SK-N-SH (cell line): Measurements from ENCODE around the gene MED27. TPM values are rescaled to one million over a fixed set of nuclear protein-coding genes. Genes with fewer than 3 reads are reported as not detected.
"Not testable (repeated sequence)": the region's sequence is repeated elsewhere in the genome, so short reads cannot be mapped to it uniquely, and the experiment has no call there.

Source experiments
- CTCF ChIA-PET: fragments of 300-600, 350-600 bp; formaldehyde crosslinking; extraction: SDS; loops from one replicate; lab custom pipeline; 2021; lab: Yijun Ruan, JAX
- POLR2A ChIA-PET: fragments of 350-600 bp; sonication (Branson Sonifier 250); formaldehyde crosslinking; extraction: SDS; loops from one replicate; lab custom pipeline; 2020; ENCODE audit warnings: antibody characterized with exemption, inconsistent platforms; lab: Yijun Ruan, JAX
- DNase-seq: peaks from one replicate; pipeline ENCODE4 v3.0.0; 2012
- H2AFZ ChIP-seq: fragments of 200-600 bp; sonication (generic); 2 replicates; pipeline ENCODE4 v1.8.1; 2016; ENCODE audit warnings: antibody characterized with exemption, mild to moderate bottlenecking, low read depth
- H3F3A ChIP-seq: fragments of 200-600 bp; sonication (generic); replicated peaks from 2 replicates; pipeline ENCODE3; 2016; ENCODE audit warnings: antibody characterized with exemption, mild to moderate bottlenecking; ENCODE audit not compliant: insufficient read depth
- H3K27ac ChIP-seq, 2 experiments: fragments of 200-500 bp in 1 of 2; fragments of 200-600 bp in 1 of 2; sonication (Bioruptor generic) in 1 of 2; sonication (generic), shearing (Covaris generic) in 1 of 2; 2 replicates each; pipeline versions ENCODE4 v1.5.1 to v1.6.1; 2014 to 2016; ENCODE audit warnings: low read depth in 2 of 2, inconsistent platforms in 1 of 2, low read length in 1 of 2, mild to moderate bottlenecking in 1 of 2, mixed read lengths in 1 of 2
- H3K27me3 ChIP-seq: fragments of 200-600 bp; sonication (generic), shearing (Covaris generic); 2 replicates; pipeline ENCODE4 v1.6.1; 2016; ENCODE audit warnings: mixed run types; ENCODE audit not compliant: insufficient read depth
- H3K36me3 ChIP-seq, 2 experiments: fragments of 200-500 bp in 1 of 2; fragments of 200-600 bp in 1 of 2; sonication (Bioruptor generic) in 1 of 2; sonication (generic) in 1 of 2; replicated peaks in 1 of 2; 2 replicates each; pipeline versions ENCODE3 to v1.5.1; 2014 to 2016; ENCODE audit warnings: low read length in 1 of 2, mild to moderate bottlenecking in 1 of 2; ENCODE audit not compliant: insufficient read depth in 2 of 2, control insufficient read depth in 1 of 2
- H3K4me1 ChIP-seq, 2 experiments: fragments of 200-500 bp in 1 of 2; fragments of 200-600 bp in 1 of 2; sonication (Bioruptor generic) in 1 of 2; sonication (generic), shearing (Covaris generic) in 1 of 2; 2 replicates each; pipeline versions ENCODE4 v1.5.1 to v1.6.1; 2014 to 2016; ENCODE audit warnings: low read depth in 1 of 2, low read length in 1 of 2, mixed run types in 1 of 2; ENCODE audit not compliant: insufficient read depth in 2 of 2, control insufficient read depth in 1 of 2
- H3K4me2 ChIP-seq: fragments of 200-600 bp; sonication (generic), shearing (Covaris generic); 2 replicates; pipeline ENCODE4 v1.6.1; 2017; ENCODE audit warnings: mixed run types
- H3K4me3 ChIP-seq, 2 experiments: fragments of 200-500 bp in 1 of 2; fragments of 200-600 bp in 1 of 2; sonication (Bioruptor generic) in 1 of 2; sonication (generic), shearing (Covaris generic) in 1 of 2; 2 replicates each; pipeline versions ENCODE4 v1.5.1 to v1.8.1; 2014 to 2016; ENCODE audit warnings: low read depth in 2 of 2, inconsistent platforms in 1 of 2, low read length in 1 of 2, mild to moderate bottlenecking in 1 of 2, mixed read lengths in 1 of 2, moderate library complexity in 1 of 2
- H3K79me2 ChIP-seq: fragments of 200-600 bp; sonication (generic); 2 replicates; pipeline ENCODE4 v1.8.1; 2017; ENCODE audit warnings: mild to moderate bottlenecking; ENCODE audit not compliant: insufficient read depth
- H3K9ac ChIP-seq: fragments of 200-600 bp; sonication (generic); 2 replicates; pipeline ENCODE4 v1.6.1; 2017; ENCODE audit warnings: mixed run types
- H3K9me2 ChIP-seq: fragments of 200-600 bp; sonication (generic); 2 replicates; pipeline ENCODE4 v1.6.1; 2017; ENCODE audit warnings: mixed run types
- H3K9me3 ChIP-seq: fragments of 200-600 bp; sonication (generic); 2 replicates; pipeline ENCODE4 v1.6.1; 2017; ENCODE audit warnings: mixed run types, mild to moderate bottlenecking, moderate library complexity
- H4K20me1 ChIP-seq: fragments of 200-600 bp; sonication (generic); 2 replicates; pipeline ENCODE4 v1.6.1; 2017; ENCODE audit warnings: mild to moderate bottlenecking, mixed run types; ENCODE audit not compliant: insufficient read depth
- EZH2phosphoT487 ChIP-seq: fragments of 200-600 bp; sonication (generic); IDR thresholded peaks from 2 replicates; pipeline ENCODE4 v1.6.1; 2017; ENCODE audit warnings: low read depth, mixed run types, mild to moderate bottlenecking, antibody characterized with exemption, moderate library complexity, borderline replicate concordance
- FOXJ3 ChIP-seq: sonication (generic); formaldehyde crosslinking; IDR thresholded peaks from 2 replicates; pipeline ENCODE4 v1.5.1; 2020; ENCODE audit warnings: mild to moderate bottlenecking, missing genetic modification reagents
- FOXM1 ChIP-seq: IDR thresholded peaks from 2 replicates; pipeline ENCODE4 v1.4.0; 2012; ENCODE audit warnings: low read depth, mild to moderate bottlenecking
- GABPA ChIP-seq: IDR thresholded peaks from 2 replicates; pipeline ENCODE4 v1.4.0; 2012; ENCODE audit warnings: low read depth, mild to moderate bottlenecking
- JUND ChIP-seq: IDR thresholded peaks from 2 replicates; pipeline ENCODE4 v1.4.0; 2012
- MEF2A ChIP-seq: IDR thresholded peaks from 2 replicates; pipeline ENCODE4 v1.4.0; 2012; ENCODE audit warnings: low read depth, borderline replicate concordance
- NRF1 ChIP-seq: IDR thresholded peaks from 2 replicates; pipeline ENCODE4 v1.6.1; 2012; ENCODE audit warnings: low read depth, mild to moderate bottlenecking, low read length
- POLR2AphosphoS5 ChIP-seq: IDR thresholded peaks from 2 replicates; pipeline ENCODE4 v1.6.1; 2012; ENCODE audit warnings: low read depth, low read length
- RAD21 ChIP-seq: IDR thresholded peaks from 2 replicates; pipeline ENCODE4 v1.6.1; 2012; ENCODE audit warnings: mild to moderate bottlenecking, low read length
- RFX5 ChIP-seq: IDR thresholded peaks from 2 replicates; pipeline ENCODE4 v1.6.1; 2012; ENCODE audit warnings: mild to moderate bottlenecking, improper control_type of control experiment, low read length
- RXRA ChIP-seq: IDR thresholded peaks from 2 replicates; pipeline ENCODE4 v1.4.0; 2012; ENCODE audit warnings: low read depth, mild to moderate bottlenecking, borderline replicate concordance
- SMC3 ChIP-seq: IDR thresholded peaks from 2 replicates; pipeline ENCODE4 v1.6.1; 2012; ENCODE audit warnings: low read depth, low read length, improper control_type of control experiment
- TAF1 ChIP-seq: IDR thresholded peaks from 2 replicates; pipeline ENCODE4 v1.6.1; 2012; ENCODE audit warnings: low read depth, mild to moderate bottlenecking, low read length, moderate library complexity, borderline replicate concordance
- WGBS: methylation state at CpG from one replicate; pipeline ENCODE4 v1.1.6; 2017; ENCODE audit warnings: low lambda C conversion rate; 5-methylcytosine and 5-hydroxymethylcytosine counted together
- polyA plus RNA-seq, 3 experiments: library from polyadenylated mRNA; depleted of rRNA; stranded (reverse); fragments of >200 nt; gene quantifications; 2 replicates each; pipeline ENCODE4 v1.2.3, GENCODE V29; 2012
- TF ChIP-seq, protein P1 (sequence below): IDR thresholded peaks from 2 replicates; pipeline ENCODE4 v1.6.1; 2012; ENCODE audit warnings: mild to moderate bottlenecking, low read depth, low read length, moderate library complexity
- TF ChIP-seq, protein P2 (sequence below): fragments of 200-600 bp; sonication (generic); IDR thresholded peaks from 2 replicates; pipeline ENCODE4 v1.6.1; 2017; ENCODE audit warnings: antibody characterized with exemption, mild to moderate bottlenecking, moderate library complexity
- TF ChIP-seq, protein P3 (sequence below): IDR thresholded peaks from 2 replicates; pipeline ENCODE4 v1.4.0; 2012; ENCODE audit warnings: low read depth, borderline replicate concordance

Gene MED27
- polyA plus RNA-seq, 1 of the 3 experiments (the other 2 are of a cell fraction), result 35.0 TPM

DNA sequence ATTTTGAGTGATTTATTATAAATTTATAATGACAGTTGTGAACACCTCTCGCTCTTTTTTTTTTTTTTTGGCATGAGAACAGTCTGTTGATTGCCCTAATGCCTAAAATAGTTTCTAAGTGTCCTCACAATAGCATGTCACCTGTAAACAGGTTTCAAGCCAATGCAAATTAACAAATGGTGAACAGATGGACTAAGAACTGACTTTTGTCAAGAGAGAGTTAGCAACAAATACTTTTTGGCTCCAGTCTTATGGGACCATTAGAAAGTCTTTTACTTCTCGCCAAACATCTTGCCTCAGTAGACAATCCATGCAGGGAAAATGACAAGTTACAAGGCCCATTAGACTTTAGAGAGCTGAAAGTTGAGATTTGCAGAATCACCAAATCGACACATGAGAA, 67.8 kb downstream of the MED27 start (continued):
- no peak for TF ChIP-seq JUND
- no peak for TF ChIP-seq NRF1
- no peak for TF ChIP-seq SMC3
- no peak for TF ChIP-seq EZH2phosphoT487
- TF ChIP-seq FOXM1, result no peak
- TF ChIP-seq RAD21, result no peak
- TF ChIP-seq, protein P1, sequence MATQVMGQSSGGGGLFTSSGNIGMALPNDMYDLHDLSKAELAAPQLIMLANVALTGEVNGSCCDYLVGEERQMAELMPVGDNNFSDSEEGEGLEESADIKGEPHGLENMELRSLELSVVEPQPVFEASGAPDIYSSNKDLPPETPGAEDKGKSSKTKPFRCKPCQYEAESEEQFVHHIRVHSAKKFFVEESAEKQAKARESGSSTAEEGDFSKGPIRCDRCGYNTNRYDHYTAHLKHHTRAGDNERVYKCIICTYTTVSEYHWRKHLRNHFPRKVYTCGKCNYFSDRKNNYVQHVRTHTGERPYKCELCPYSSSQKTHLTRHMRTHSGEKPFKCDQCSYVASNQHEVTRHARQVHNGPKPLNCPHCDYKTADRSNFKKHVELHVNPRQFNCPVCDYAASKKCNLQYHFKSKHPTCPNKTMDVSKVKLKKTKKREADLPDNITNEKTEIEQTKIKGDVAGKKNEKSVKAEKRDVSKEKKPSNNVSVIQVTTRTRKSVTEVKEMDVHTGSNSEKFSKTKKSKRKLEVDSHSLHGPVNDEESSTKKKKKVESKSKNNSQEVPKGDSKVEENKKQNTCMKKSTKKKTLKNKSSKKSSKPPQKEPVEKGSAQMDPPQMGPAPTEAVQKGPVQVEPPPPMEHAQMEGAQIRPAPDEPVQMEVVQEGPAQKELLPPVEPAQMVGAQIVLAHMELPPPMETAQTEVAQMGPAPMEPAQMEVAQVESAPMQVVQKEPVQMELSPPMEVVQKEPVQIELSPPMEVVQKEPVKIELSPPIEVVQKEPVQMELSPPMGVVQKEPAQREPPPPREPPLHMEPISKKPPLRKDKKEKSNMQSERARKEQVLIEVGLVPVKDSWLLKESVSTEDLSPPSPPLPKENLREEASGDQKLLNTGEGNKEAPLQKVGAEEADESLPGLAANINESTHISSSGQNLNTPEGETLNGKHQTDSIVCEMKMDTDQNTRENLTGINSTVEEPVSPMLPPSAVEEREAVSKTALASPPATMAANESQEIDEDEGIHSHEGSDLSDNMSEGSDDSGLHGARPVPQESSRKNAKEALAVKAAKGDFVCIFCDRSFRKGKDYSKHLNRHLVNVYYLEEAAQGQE, result no peak

DNA sequence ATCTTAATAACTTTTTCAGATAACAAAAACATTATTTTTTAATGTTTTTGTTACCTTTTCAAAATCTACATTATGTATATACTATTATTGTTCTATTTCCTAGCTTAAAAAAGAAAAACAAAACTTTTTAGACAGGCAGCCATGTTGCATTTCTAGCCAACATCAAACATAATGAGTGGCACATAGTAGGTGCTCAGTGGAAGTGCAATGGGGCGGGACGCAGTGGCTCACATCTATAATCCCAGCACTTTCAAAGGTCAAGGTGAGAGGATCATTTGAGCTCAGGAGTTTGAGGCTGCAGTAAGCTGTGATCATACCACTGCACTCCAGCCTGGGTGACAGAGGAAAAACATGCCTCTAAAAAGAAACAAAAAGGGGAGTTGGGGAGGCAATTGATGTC, 68.4 kb downstream of the MED27 start:
- no peak for DNase-seq
- Histone ChIP-seq H2AFZ (no peak overlapping the region), H3K36me3 (peaks cover 4 to 8% of the 10 kb centered on the region in 2 experiments), H3F3A (peaks cover 9% of the 10 kb centered on the region), H3K27me3 (no peaks in the 10 kb centered on the region), H3K27ac (no peak overlapping the region), H3K9me2 (no peaks in the 10 kb centered on the region), H3K4me2 (no peak overlapping the region), H3K79me2 (0 out of 2 replicates have a peak, but pooled peaks cover 5% of the 10 kb centered on the region), H3K9me3 (no peaks in the 10 kb centered on the region), H3K4me3 (no peak overlapping the region), H3K4me1 (peaks cover 13 to 33% of the 10 kb centered on the region in 2 experiments; a peak in 3 of 4 replicates), H4K20me1 (peaks cover 4% of the 10 kb centered on the region; the same call in 1 of the 2 replicates), H3K9ac (no peak overlapping the region)
- CTCF ChIA-PET, result interaction anchor here (0.7 to 2.0 kb wide), 2 partner anchors 10 to 220 kb away, joined by 4 to 8 read pairs; no protein-coding TSS in a partner anchor
- 98% methylated on average over 2 of the region's 2 CpGs for WGBS
- POLR2A ChIA-PET, result interaction anchor here (0.6 kb wide), 1 partner anchor 427 kb away, joined by 3 read pairs; no protein-coding TSS in a partner anchor
- TF ChIP-seq, protein P2, sequence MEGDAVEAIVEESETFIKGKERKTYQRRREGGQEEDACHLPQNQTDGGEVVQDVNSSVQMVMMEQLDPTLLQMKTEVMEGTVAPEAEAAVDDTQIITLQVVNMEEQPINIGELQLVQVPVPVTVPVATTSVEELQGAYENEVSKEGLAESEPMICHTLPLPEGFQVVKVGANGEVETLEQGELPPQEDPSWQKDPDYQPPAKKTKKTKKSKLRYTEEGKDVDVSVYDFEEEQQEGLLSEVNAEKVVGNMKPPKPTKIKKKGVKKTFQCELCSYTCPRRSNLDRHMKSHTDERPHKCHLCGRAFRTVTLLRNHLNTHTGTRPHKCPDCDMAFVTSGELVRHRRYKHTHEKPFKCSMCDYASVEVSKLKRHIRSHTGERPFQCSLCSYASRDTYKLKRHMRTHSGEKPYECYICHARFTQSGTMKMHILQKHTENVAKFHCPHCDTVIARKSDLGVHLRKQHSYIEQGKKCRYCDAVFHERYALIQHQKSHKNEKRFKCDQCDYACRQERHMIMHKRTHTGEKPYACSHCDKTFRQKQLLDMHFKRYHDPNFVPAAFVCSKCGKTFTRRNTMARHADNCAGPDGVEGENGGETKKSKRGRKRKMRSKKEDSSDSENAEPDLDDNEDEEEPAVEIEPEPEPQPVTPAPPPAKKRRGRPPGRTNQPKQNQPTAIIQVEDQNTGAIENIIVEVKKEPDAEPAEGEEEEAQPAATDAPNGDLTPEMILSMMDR, result no peak
- TF ChIP-seq FOXJ3, result no peak
- TF ChIP-seq MEF2A, result no peak
- no peak for TF ChIP-seq RFX5
- TF ChIP-seq, protein P3, sequence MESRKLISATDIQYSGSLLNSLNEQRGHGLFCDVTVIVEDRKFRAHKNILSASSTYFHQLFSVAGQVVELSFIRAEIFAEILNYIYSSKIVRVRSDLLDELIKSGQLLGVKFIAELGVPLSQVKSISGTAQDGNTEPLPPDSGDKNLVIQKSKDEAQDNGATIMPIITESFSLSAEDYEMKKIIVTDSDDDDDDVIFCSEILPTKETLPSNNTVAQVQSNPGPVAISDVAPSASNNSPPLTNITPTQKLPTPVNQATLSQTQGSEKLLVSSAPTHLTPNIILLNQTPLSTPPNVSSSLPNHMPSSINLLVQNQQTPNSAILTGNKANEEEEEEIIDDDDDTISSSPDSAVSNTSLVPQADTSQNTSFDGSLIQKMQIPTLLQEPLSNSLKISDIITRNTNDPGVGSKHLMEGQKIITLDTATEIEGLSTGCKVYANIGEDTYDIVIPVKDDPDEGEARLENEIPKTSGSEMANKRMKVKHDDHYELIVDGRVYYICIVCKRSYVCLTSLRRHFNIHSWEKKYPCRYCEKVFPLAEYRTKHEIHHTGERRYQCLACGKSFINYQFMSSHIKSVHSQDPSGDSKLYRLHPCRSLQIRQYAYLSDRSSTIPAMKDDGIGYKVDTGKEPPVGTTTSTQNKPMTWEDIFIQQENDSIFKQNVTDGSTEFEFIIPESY, result no peak
- TF ChIP-seq RAD21, result no peak
- no peak for TF ChIP-seq TAF1
- no peak for TF ChIP-seq GABPA
- no peak for TF ChIP-seq RXRA
- TF ChIP-seq POLR2AphosphoS5, result no peak

DNA sequence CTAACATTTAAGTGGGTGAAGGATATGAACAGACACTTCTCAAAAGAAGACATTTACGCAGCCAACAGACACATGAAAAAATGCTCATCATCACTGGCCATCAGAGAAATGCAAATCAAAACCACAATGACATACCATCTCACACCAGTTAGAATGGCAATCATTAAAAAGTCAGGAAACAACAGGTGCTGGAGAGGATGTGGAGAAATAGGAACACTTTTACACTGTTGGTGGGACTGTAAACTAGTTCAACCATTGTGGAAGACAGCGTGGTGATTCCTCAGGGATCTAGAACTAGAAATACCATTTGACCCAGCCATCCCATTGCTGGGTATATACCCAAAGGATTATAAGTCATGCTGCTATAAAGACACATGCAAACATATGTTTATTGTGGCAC, 69.5 kb downstream of the MED27 start:
- H3K9me2 ChIP-seq, H3K9ac ChIP-seq, H4K20me1 ChIP-seq, H3K4me2 ChIP-seq, H3K27me3 ChIP-seq, POLR2A ChIA-PET, DNase-seq, H2AFZ ChIP-seq, H3F3A ChIP-seq, H3K9me3 ChIP-seq, CTCF ChIA-PET, H3K4me3 ChIP-seq, H3K79me2 ChIP-seq, H3K36me3 ChIP-seq, H3K27ac ChIP-seq: not testable (repeated sequence)
- H3K4me1 ChIP-seq, result peaks cover 16 to 41% of the 10 kb centered on the region in 2 experiments; a peak in 3 of 4 replicates
- WGBS, result 91% methylated on average over 2 of the region's 2 CpGs
